Activated effector memory CD4-positive, alpha-beta T cell treated with Interleukin-2 at 50 U/mL for 16 hours (primary cell): ENCODE data around the gene PROSER2.
"Not testable (repeated sequence)": the region's sequence is repeated elsewhere in the genome, so short reads cannot be mapped to it uniquely, and the experiment has no call there.

Source experiments
- DNase-seq: peaks from one replicate; pipeline ENCODE4 v3.0.0-alpha.2; 2020

Gene PROSER2

DNA sequence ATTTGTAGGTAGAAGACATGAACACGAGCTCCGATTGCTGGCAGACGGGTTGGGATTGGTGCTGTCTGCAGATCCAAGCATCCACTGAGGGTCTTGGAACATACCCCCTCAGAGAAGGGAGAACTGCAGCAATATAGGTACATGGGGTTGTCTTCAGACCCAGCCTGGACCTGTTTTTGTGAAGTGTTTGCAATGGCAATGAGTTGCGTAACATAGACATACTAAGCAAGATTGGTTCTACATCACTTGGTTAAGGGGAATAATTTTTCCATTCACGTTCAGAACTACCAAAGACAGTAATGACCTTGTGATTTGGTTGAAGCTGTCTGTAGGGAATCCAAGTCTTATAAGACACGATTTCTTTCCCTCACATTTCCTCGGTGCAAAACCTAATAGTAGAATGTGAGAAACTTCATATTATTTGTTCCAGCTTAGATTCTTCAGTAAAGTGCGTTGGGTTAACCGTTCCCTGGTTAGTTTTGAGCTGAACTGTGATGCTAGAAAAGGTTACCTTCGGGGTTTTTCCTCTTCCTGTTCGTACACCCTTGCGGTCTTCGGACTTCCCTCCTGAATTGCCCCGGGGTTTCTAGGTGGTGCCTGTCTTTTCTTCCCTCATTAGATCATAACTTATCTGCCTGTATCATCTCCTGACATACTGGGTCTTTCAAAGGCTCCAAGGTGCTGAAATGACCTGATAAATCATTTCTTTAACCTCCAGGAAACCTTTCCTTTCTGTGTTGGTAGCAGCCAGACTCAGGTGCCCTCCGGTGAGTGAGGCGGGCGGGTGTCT is 14.4 kb downstream of the PROSER2 start:
- DNase-seq: no peak

DNA sequence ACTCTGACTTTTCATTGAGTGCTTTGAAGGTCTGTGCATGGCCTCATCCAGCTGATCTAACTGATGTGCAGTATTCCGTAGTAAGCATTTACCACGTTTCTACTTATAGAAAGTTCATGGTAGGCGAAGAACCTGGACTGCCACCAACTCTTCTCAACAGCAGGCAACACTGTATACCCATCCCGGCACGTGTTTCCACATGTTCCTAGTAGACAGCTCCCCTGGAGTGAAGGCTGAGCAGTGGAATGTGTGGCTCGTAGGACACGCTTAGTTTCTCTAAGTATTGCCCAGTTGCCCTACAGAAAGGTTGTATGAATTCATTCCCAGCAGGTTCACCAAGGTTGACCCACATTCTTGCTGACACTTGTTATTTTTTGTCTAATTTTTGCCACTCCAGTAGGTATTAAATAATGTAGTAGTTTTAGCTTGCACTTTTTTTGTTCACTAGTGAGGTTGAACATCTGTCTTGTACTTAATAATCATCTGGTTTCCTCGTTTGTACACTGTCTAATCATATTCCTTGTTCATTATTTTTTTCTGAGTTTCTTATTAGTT is 15.2 kb downstream of the PROSER2 start:
- no peak for DNase-seq

DNA sequence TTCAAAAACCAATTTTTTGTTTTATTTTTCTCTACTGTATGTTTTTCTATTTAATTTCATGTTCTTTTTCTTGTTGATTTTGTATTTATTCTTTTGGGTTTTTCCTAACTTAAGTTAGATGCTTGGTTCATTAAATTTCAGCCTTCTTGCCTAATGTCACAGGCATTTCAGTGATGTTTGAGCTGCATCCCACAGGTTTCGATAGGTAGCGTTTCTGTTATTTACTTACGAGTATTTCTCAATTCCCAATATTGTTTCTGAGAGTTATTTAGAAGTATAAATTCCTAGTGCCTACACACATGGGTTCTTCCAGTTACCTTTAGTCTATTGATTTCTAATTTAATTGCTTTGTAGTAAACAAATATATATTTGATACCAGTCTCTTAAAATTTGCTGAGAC is 18.2 kb downstream of the PROSER2 start:
- DNase-seq: no peak

DNA sequence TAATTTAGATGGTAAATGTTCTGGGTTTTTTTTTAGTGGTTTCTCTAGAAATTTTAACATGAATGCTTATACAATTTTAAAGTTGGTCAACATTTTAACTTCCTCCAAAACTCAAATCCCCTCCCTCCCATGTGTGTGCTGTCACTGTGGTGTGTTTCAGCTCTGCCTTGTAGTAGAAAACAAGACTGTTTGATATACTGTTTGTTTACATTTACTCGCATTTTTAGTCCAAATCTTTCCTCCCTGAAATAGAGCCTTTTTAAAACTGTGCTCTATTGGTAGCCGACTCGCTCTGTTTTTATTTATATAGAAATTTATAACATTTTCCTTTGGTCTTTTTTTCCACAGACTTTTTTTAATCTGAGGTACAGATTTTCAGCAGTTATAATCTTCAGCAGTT is 19.3 kb downstream of the PROSER2 start:
- no peak for DNase-seq

DNA sequence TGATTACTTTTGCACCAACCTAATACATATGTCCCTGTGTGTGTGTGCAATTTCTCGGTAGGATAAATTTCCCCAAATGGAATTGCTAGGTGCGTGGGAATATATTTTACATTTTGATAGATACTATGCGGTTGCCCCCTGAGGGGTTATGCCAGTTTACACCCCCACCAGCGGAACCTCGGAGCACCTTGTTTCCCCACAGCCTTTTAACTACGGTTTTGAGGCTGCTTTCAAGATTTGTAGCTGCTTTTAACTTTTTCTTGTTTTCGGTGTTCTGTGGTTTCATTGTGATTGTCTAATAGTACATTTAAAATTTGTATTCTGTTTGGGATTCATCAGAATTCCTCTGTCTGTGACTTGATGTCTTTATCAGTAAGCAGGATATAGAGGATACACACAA is 22.0 kb downstream of the PROSER2 start:
- no peak for DNase-seq

DNA sequence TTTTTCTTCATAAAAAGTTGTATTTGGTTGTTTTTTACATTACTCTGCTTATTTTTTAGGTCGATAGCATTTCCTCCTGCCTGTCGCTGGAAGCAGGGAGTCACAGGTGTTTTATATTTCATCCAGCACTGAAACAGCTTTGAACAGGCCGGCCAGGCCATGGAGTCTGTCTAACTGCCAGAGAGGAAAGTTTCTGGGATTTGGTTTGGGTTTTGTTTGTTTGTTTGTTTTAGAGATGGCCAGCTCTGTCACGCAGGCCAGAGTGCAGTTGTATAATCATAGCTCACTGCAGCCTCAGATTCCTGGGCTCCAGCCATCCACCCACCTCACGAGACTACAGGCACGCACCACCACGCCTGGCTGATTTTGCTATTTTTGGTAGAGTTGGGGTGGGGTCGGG is 23.4 kb downstream of the PROSER2 start:
- DNase-seq: no peak

DNA sequence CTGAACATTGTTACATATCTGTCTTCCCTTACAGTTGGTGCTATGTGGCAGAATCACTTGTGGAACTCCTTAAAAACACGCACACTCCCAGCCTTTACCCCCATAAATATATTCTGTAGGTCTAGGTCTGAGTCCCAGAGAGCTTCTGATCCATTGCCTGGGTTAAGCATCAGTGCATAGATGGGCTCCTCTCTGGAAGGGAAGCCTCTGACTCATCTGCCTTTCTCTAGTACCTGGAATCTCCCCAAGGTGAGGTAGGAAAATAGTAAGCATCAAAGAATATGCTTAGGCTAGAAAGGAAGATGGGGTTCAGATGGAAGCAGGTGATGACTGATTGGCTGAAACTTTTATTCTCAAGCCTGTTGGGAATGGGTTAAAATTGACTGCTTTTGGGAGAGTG is 26.1 kb downstream of the PROSER2 start:
- DNase-seq: no peak

DNA sequence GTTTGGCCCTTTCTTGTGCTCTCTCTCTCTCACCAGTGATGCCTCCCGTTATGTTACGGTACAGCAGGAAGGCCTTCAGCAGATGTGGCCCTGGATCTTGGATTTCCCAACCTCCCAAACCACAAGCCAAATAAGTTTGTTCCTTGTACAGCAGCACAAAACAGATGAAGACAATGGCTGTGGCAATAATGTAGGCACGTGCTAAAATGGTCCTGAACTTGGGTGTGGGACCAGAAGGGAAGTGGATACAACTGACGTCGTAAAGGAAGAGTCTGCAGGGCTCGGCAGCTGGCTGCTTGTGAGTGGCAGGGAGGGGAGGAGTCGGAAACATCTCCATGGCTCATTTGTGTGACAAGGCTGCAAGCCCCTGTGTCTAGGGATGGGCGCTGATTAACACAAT is 26.8 kb downstream of the PROSER2 start:
- no peak for DNase-seq

DNA sequence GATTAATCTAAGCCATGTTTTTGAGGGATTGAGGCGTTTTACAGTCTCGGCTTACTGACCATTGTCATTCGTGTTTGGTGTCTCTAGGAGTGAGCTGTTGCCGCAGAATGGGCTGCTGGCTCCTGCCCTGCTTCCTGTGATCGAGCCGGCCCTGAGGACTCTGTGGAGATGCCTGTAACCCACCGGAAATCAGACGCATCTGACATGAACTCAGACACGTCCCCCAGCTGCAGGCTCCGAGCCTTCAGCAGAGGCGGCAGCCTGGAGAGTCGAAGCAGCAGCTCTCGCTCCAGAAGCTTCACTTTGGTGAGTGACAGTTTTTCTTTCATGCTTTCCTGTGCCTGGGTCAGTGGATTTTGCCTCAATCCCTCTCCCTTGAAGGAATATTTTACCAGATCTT is 28.8 kb downstream of the PROSER2 start:
- no peak for DNase-seq

DNA sequence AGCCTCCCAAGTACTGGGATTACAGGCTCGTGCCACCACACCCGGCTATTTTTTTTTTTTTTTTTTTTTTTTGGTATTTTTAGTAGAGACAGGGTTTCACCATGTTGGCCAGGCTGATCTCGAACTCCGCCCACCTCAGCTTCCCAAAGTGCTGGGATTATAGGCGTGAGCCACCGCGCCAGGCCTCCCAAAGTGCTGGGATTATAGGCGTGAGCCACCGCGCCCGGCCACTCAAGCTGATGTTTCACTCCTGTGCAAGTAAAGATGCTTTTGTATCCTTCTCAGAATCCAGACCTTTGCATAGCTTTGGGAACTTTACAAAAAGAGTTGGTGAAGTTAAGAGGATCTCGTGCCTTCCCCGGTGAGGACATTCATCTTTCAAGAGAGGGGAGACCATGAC is 29.5 kb downstream of the PROSER2 start:
- not testable (repeated sequence) for DNase-seq

DNA sequence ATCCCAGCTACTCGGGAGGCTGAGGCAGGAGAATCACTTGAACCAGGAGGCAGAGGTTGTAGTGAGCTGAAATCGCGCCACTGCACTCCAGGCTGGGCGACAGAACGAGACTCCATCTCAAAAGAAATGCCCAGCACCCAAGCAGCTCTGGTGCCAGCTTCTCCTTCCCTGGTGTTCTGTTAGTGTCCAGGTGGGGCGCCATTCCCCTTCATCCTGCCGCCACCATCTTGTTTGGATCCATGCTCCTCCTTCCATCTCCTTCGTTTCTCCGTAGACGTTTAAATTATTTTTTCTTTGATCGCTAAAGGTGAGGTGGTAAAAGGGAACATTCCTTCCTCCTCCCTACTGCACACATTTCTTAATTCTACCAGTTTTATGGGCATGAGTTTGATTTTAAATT is 30.3 kb downstream of the PROSER2 start:
- no peak for DNase-seq

DNA sequence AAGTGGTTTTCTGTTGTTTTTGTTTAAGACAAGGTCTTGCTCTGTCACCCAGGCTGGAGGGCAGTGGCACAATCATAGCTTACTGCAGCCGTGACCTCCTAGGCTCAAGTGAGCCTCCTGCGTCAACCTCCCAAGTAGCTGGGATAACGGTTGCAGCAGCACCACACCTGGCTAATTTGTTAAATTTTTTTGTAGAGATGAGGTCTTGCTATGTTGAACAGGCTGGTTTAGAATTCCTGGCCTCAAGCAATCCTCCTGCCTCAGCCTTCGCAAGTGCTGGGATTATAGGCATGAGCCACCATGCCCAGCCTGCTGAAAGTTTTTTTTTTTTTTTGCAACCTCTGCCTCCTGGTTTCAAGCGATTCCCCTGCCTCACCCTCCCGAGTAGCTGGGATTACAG is 31.1 kb downstream of the PROSER2 start:
- DNase-seq: no peak

DNA sequence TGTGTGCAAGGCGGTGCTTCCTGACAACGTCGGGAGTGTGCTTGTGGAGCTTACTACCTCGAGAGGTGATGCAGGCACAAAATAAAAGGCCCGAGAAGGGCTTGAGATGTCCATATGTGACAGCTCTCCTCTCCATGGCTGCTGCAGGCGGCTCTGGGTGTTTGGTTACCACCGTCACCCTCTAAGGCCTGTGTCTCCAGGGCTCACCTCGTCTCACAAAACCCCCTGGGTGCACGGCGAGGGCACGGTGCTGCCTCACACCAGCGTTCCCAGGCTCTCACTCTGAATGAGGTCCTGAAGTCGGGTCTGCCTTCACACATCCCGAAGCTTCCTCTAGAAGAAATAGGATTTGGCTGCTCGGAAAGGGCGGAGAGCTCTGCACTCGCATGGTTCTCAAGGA is 32.9 kb downstream of the PROSER2 start:
- no peak for DNase-seq

DNA sequence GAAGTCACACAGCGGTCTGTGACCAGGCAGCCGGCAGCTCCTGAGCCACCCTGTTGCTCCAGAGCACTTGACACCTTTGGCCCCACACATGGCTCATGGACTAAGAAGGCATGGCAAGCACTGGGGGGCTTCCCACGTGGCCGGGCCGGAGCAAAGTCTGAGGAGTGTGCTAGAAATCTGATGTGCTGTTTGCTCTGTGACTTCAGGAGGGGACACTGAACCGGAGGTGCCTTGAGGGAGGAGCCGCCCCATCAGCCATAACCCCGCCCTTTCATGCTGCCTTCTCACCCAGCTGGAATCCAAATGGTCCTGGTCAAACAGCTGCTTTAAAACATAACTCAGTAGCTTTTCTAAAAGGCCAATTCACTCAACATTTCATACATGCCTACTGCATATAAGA is 33.5 kb downstream of the PROSER2 start:
- no peak for DNase-seq

DNA sequence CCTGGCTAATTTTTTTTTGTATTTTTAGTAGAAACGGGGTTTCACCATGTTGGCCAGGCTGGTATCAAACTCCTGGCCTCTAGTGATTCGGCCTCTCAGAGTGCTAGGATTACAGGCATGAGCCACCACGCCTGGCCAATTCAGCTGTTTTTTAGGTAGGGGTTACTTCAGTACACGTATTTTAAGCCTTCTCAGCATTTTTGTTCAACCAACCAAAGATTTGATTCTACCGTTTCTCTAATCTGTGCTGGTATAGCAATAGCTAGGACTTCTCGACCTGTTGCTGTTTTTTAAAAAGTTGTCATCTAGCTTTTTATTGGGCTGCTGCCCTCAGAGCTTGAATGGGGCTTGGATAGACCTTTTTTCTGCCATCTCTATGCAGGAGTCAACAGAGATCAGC is 34.9 kb downstream of the PROSER2 start:
- no peak for DNase-seq

DNA sequence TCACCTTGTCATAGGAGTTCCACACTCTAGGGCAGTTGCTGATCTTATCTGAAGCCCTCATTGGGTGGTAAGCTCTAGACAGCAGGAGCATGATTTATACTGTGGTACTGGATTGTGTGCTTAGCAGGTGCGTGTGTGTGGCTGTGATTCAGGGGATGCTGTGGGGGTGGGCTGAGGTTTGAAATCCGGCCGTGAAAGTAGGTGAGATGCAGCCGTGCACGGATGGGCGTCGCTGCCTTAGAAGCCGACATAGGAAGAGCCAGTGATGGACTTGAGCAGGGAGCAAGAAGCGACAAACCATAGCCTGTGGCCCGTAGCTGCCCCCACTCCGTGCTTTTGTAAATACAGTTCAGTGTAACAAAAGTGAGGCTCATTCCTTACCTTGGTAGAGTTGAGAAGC is 38.2 kb downstream of the PROSER2 start:
- DNase-seq: no peak

DNA sequence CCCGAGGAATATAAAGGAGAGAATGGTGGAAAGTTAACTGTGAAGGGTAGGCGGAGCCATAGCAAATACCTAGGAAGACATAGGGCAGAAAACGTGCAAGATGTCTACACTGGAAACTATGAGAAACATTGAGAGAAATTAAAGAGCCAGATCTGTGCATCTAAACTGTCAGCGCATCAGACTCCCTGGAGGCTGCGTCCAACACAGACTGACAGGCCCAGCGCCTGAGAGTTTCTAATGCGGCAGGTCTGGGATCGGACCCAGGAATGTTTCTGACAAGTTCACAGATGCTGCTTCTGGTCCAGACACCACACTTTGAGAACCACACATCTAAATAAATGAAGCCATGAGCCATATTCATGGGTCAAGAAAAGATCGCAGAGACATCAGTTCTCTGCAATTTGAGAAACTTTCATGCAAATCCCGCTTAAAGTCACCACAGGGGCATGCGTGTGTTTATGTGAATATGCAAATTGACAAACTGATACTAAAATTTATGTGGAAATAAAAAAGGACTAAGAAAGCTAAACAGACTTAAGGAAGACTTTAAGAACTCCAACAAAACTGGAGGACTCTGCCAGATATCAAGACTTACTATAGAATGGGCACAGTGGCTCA is 38.8 kb downstream of the PROSER2 start:
- DNase-seq: no peak

DNA sequence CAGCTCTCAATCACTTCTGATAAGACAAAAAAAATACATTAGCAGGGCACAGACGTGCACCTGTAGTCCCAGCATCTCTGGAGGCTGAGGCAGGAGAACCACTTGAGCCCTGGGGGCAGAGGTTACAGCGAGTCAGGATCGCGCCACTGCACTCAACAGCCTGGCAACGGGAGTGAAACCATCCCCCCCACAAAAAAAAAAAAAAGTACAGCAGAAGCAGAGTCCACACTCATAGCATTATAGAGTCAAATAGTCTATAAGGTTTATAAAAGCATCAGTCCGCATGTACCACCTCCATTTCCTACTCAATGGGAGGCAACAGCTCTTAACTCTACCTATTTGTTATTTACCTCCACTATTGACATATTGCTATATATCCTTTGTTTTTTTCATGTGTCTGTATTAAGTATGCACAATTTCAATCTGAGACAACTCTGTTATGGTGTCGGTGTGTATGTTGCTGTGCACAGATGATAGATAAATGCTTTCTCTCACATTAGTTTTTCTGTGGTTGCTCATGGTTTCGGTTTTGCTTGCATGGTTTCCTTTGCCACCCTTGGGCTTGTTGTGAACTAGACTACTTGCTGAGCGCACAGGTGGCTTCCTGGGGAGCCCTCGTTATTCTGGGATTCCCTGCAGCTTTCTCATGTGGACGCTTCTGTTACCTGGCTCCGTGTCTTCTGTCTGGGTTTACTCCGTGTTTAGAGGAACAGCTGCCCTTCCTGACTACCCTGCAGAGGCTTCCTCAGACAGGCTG is 40.4 kb downstream of the PROSER2 start:
- DNase-seq: peak; percentile 43

DNA sequence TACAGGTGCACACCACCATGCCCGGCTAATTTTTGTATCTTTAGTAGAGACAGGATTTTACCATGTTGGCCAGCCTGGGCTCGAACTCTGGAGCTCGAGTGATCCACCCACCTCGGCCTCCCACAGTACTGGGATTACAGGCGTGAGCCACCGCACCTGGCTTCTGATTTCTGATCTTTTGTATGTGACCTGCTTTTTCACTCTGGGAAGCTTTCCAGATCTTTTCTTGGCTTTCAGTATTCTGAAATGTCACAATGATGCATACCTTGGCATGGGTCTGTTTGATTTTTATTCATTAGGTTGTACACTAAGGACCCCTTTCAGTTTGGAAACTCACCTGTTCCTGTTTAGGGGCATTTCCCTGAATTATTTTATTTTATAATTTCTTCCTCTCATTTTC is 41.6 kb downstream of the PROSER2 start:
- no peak for DNase-seq

DNA sequence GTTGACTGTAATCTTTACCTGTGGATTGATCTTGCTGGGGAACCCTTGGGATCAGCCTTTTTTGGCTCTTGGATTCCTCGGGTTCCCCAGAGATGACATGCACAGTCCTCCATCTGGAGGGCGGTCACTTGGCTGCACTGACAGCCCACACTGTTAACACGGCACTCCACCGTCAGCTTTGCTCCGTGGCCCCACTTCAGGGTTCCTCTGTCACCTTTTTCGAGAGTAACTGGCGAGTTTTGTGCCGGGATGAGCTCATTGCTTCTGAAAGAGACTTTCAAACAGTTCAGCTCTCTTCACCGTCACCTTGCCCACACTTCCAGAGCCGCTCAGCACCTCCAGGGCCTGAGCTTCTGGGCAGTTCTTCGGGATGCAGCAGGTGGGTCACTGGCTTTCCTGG is 42.4 kb downstream of the PROSER2 start:
- no peak for DNase-seq

DNA sequence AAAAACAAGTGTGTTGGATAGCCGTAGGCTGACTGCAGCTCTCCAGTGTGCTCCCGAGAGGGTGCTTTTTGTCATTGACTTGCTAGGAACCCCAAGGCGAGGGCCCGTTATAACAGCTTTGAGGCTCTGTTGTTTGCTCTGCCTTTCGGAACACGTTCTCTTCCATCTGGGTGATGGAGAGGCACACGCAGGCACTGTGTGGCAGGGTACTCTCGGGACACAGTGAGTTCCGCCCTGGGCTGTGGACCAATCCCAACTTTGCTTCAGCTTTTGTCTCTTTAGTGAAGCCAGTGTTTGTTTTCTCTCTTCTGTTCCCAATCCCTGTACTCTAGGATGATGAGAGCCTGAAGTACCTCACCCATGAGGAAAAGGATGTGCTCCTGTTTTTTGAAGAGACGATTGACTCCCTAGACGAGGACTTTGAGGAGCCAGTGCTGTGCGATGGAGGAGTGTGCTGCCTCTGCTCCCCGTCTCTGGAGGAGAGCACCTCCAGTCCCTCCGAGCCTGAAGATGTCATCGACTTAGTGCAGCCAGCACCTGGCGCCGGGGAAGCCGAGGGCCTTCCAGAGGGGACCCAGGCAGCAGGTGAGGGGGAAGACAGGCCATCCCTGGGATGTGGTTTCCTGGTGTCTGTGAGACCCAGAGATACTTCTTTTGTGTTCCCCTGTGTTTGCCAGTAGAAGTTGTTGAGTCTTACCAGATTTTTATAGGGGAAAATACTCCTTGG is 43.2 kb downstream of the PROSER2 start:
- no peak for DNase-seq

DNA sequence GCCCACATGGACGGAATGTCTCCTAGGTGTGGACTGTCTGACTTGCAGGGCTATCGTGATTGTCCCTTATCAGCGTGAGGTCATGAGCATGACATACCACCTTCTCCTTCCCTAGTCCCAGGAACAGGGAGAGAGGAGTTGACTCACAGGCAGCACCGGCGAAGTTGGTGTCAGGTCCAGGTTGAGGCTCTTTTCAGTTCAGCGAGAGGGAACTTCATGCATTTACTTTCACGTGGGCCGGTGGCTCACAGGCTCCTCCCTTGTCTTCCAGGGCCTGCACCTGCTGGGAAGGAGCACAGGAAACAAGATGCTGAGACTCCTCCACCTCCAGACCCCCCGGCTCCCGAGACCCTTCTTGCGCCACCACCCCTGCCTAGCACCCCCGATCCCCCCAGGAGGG is 46.1 kb downstream of the PROSER2 start:
- no peak for DNase-seq
